ENCODE results near the gene CAMSAP1. TPM values are rescaled to one million over a fixed set of nuclear protein-coding genes. Genes with fewer than 3 reads are reported as not detected.

Gene CAMSAP1
- total and polyA plus RNA-seq, 9 of the 15 experiments (the other 6 are each of a cell fraction or from before 2014, with no cell fraction given) = 1.5 to 28.8 (median 14.3) TPM

DNA sequence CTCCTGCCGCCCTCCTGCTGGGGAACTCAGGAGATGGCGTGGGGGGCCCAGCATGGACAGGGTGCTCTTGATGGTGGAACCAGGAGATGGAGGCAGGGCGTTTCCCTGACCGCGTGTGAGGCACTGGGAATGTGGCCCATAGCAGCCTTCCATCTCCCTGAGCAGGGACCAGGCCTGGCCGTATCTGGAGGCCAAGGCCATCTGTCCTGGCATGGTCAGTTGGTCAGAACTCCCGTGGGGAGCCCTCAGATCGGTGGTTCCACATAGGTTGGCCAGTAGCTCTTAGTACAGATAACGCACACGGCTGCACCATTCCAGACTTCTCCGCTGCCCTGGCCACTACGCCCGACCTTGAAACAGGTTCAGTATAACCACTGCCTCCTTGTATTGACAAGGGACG, 127.8 kb downstream of the CAMSAP1 start:
- Histone ChIP-seq H3K4me1 (replicated peaks in 1 of 2; ENCODE audit: control insufficient read depth in 2 of 2, insufficient read depth in 2 of 2, low read length in 2 of 2) (peaks cover 0 to 41% of the 10 kb centered on the region in 2 experiments; a peak in 2 of 5 replicates), H4K20me1 (replicated peaks; ENCODE audit: control insufficient read depth, insufficient read depth, low read length) (peaks cover 37% of the 10 kb centered on the region), H3K79me2 (ENCODE audit: control insufficient read depth, insufficient read depth, low read length) (no peaks in the 10 kb centered on the region), H3K9me3 (replicated peaks; ENCODE audit: control insufficient read depth, insufficient read depth, low read depth, low read length) (no peaks in the 10 kb centered on the region), H3K4me3 (no peak overlapping the region), H2AFZ (ENCODE audit: low read depth, low read length) (no peak overlapping the region), H3K9me1 (ENCODE audit: control insufficient read depth, insufficient read depth, low read length) (no peaks in the 10 kb centered on the region), H3K27ac (ENCODE audit: extremely low read depth, low read depth, low read length) (no peak overlapping the region), H3K36me3 (ENCODE audit: control insufficient read depth, insufficient read depth, low read length) (no peaks in the 10 kb centered on the region), H3K27me3 (ENCODE audit: control insufficient read depth in 2 of 2, insufficient read depth in 2 of 2, low read length in 2 of 2) (peaks cover 38 to 80% of the 10 kb centered on the region in 2 experiments), H3K4me2 (ENCODE audit: insufficient read depth, low read length) (no peak overlapping the region), H3K9ac (ENCODE audit: insufficient read depth in 1 of 2, low read depth in 2 of 2, low read length in 2 of 2) (no peak overlapping the region)
- TF ChIP-seq, protein P1, sequence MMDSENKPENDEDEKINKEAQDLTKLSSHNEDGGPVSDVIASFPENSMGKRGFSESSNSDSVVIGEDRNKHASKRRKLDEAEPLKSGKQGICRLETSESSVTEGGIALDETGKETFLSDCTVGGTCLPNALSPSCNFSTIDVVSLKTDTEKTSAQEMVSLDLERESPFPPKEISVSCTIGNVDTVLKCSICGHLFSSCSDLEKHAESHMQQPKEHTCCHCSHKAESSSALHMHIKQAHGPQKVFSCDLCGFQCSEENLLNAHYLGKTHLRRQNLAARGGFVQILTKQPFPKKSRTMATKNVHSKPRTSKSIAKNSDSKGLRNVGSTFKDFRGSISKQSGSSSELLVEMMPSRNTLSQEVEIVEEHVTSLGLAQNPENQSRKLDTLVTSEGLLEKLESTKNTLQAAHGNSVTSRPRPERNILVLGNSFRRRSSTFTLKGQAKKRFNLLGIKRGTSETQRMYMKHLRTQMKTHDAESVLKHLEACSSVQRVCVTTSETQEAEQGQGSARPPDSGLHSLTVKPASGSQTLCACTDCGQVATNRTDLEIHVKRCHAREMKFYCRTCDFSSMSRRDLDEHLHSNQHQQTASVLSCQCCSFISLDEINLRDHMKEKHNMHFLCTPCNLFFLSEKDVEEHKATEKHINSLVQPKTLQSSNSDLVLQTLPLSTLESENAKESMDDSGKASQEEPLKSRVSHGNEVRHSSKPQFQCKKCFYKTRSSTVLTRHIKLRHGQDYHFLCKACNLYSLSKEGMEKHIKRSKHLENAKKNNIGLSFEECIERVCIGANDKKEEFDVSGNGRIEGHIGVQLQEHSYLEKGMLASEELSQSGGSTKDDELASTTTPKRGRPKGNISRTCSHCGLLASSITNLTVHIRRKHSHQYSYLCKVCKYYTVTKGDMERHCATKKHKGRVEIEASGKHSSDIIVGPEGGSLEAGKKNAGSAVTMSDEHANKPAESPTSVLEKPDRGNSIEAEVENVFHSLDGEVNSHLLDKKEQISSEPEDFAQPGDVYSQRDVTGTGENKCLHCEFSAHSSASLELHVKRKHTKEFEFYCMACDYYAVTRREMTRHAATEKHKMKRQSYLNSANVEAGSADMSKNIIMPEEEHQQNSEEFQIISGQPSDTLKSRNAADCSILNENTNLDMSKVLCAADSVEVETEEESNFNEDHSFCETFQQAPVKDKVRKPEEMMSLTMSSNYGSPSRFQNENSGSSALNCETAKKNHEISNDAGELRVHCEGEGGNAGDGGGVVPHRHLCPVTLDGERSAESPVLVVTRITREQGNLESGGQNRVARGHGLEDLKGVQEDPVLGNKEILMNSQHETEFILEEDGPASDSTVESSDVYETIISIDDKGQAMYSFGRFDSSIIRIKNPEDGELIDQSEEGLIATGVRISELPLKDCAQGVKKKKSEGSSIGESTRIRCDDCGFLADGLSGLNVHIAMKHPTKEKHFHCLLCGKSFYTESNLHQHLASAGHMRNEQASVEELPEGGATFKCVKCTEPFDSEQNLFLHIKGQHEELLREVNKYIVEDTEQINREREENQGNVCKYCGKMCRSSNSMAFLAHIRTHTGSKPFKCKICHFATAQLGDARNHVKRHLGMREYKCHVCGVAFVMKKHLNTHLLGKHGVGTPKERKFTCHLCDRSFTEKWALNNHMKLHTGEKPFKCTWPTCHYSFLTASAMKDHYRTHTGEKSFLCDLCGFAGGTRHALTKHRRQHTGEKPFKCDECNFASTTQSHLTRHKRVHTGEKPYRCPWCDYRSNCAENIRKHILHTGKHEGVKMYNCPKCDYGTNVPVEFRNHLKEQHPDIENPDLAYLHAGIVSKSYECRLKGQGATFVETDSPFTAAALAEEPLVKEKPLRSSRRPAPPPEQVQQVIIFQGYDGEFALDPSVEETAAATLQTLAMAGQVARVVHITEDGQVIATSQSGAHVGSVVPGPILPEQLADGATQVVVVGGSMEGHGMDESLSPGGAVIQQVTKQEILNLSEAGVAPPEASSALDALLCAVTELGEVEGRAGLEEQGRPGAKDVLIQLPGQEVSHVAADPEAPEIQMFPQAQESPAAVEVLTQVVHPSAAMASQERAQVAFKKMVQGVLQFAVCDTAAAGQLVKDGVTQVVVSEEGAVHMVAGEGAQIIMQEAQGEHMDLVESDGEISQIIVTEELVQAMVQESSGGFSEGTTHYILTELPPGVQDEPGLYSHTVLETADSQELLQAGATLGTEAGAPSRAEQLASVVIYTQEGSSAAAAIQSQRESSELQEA (IDR thresholded peaks at IDR 0.05; ENCODE audit: low read depth) = no peak
- TF ChIP-seq HDAC6 (IDR thresholded peaks at IDR 0.05; ENCODE audit: low read depth, low read length) = no peak
- ChIA-PET CTCF (ENCODE audit: low intra/inter-chr PET ratio) (no interaction called here), POLR2A (interaction anchor here (0.8 kb wide), 1 partner anchor 14 kb away, joined by 4 read pairs; no protein-coding TSS in a partner anchor)
- DNase-seq (ENCODE audit: extremely low read depth in 1 of 4, low spot score in 3 of 4) = no peak
- no peak; the same call in 2 of the 3 replicates for ATAC-seq
- no TSS peak for BruUV-seq (replicated peaks)
- in situ Hi-C loops (cut with MboI) (no loop called here), intact Hi-C loops (cut with micrococcal nuclease) (no loop called here)
- no peak for FAIRE-seq
- WGBS (ENCODE audit: insufficient coverage, low coverage, missing lambda C conversion rate) = 2% methylated on average over 12 of the region's 14 CpGs
